SK-N-SH (cell line): Measurements from ENCODE around the gene WBP2.

Source experiments
- CTCF ChIP-seq: fragments of 200-600 bp; sonication (generic); IDR thresholded peaks from 2 replicates; pipeline ENCODE4 v1.6.1; 2017; ENCODE audit warnings: antibody characterized with exemption, mild to moderate bottlenecking, moderate library complexity
- EP300 ChIP-seq, 2 experiments: IDR thresholded peaks; 2 replicates each; pipeline versions ENCODE4 v1.4.0 to v1.6.1; 2012; ENCODE audit warnings: borderline replicate concordance in 1 of 2, low read depth in 1 of 2, low read length in 1 of 2
- JUND ChIP-seq: IDR thresholded peaks from 2 replicates; pipeline ENCODE4 v1.4.0; 2012
- POLR2AphosphoS5 ChIP-seq: IDR thresholded peaks from 2 replicates; pipeline ENCODE4 v1.6.1; 2012; ENCODE audit warnings: low read depth, low read length
- RAD21 ChIP-seq: IDR thresholded peaks from 2 replicates; pipeline ENCODE4 v1.6.1; 2012; ENCODE audit warnings: mild to moderate bottlenecking, low read length
- TAF1 ChIP-seq: IDR thresholded peaks from 2 replicates; pipeline ENCODE4 v1.6.1; 2012; ENCODE audit warnings: low read depth, mild to moderate bottlenecking, low read length, moderate library complexity, borderline replicate concordance

- TF ChIP-seq CTCF, result no peak
- no peak for TF ChIP-seq RAD21
- no peak for TF ChIP-seq POLR2AphosphoS5
- no peak for TF ChIP-seq EP300 (IDR thresholded peaks at IDR 0.05; ENCODE audit: borderline replicate concordance in 1 of 2, low read depth in 1 of 2, low read length in 1 of 2)
- TF ChIP-seq JUND, result no peak
- no peak for TF ChIP-seq TAF1
These were observed 20.7 kb downstream of the WBP2 start for GRCh38 chr17:75834279-75834920.
